ENCODE data around the gene FCHSD2.
"Not testable (repeated sequence)": the region's sequence is repeated elsewhere in the genome, so short reads cannot be mapped to it uniquely, and the experiment has no call there.

The FCHSD2 gene

DNA sequence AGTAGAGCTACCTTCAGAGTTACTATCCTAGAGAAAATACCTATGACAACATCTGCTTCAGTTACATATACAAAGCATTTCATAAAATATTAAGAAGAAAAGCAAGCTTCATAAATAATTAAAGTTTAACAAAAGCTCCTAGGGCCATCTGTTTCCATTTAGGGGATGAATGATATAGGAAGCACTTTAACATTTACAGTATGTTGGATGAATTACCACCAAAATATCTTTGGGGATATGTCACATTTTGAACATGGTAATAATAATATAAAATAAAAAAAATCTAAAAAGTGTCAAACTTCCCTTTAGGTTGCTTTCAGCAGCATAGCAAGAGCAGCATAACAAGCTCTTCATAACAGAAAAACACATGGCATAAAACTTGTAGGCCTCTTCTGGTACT is 223.3 kb downstream of the FCHSD2 start:
- no peak for DNase-seq

DNA sequence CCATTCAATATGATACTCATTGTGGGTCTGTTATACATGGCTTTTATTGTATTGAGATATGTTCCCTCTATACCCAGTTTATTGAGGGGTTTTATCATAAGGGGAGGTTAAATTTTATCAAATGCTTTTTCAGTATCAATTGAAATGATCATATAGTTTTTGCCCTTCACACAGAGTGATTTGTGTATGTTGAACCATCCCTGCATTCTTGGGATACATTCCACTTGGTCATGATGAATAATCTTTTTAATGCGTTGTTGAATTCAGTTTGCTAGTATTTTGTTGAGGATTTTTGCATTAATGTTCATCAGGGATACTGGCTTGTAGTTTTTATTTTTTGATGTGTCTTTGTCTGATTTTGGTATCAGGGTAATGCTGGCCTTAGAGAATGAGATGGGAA is 229.9 kb downstream of the FCHSD2 start:
- DNase-seq = no peak

DNA sequence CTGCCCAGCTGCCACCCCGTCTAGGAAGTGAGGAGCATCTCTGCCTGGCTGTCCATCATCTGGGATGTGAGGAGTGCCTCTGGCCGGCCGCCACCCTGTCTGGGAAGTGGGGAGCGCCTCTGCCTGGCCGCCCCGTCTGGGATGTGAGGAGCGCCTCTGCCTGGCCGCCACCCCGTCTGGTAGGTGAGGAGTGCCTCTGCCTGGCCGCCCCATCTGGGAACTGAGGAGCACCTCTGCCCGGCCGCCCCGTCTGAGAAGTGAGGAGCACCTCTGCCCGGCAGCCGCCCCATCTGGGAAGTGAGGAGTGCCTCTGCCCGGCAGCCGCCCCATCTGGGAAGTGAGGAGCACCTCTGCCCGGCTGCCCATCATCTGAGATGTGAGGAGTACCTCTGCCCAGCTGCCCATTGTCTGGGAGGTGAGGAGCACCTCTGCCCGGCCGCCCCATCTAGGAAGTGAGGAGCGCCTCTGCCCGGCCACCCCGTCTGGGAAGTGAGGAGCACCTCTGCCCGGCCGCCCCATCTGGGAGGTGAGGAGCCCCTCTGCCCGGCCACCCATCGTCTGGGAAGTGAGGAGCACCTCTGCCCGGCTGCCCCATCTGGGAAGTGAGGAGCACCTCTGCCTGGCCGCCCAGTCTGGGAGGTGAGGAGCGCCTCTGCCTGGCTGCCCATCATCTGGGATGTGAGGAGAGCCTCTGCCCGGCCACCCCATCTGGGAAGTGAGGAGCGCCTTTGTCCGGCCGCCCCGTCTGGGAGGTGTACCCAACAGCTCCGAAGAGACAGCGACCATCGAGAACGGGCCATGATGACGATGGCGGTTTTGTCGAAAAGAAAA is 232.3 kb downstream of the FCHSD2 start:
- not testable (repeated sequence) for DNase-seq

DNA sequence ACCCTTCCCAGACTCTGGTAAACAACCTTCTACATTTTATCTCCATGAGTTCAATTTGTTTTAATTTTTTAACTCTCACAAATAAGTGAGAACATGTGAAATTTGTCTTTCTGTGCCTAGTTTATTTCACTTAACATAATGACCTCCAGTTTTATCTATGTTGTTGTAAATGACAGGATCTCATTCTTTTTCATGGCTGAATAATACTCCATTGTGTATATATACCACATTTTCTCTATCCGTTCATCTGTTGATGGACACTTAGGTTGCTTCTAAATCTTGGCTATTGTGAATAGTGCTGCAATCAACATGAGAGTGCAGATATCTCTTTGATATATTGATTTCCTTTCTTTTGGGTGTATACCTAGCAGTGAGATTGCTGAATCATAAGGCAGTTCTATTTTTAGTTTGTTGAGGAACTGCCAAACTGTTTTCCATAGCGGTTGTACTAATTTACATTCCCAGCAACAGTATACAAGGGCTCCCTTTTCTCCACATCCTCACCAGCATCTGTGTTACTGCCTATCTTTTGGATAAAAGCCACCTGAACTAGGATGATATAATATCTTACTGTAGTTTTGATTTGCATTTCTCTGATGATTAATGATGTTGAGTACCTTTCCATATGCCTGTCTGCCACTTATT is 234.0 kb downstream of the FCHSD2 start:
- no peak for DNase-seq

DNA sequence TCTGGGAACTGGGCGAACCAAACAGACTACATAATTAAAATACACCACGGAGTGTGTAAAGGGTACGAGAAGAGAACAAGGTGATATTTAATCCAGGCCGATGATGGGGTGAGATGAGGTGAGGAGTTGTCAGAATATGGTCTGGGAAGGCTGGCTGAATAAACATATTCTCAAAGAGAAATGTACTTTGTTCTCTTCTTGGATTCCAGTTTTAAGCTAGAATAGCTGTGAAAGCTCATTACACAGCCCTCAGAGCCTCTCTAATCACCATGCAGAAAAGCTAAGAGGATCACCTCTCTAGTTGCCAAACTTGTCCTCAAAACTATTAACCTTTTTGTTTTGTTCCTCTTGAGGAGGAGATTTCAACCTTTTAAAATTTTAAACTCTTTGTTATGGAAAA is 238.1 kb downstream of the FCHSD2 start:
- no peak for DNase-seq

DNA sequence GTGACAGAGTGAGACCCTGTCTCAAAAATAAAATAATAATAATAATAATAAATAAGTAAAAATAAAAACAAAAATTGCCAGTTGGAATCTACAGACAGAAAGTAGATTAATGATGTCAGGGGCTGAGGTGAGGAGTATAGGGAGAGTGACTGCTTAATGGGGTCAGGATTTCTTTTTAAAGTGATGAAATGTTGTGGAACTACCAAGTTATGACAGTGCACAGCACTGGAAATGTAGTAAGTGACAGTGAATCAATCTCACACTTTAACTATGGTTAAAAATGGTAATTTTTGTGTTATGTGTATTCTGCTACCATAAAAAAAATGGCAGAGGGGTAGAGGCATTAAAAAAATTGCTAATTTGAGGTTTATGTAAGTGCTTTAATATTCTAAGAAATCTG is 240.7 kb downstream of the FCHSD2 start:
- DNase-seq = no peak

DNA sequence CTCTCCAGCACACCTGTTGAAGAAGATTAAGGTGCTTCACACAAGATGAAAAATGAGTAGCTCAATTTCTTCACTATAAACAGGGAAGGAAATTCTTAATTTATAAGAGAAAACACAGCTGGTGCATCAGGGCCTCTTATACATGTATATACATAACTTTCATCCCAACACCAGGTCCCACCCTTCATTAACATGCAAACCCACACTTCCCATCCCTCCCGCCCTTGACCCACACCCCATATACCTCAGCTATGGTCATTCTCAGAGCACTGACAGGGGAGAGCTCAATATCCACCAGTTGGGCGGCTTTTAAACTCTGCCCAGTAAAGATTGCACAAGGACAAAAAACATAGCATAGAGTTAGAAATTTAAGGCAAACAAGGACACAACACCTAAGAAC is 242.1 kb downstream of the FCHSD2 start:
- no peak for DNase-seq

DNA sequence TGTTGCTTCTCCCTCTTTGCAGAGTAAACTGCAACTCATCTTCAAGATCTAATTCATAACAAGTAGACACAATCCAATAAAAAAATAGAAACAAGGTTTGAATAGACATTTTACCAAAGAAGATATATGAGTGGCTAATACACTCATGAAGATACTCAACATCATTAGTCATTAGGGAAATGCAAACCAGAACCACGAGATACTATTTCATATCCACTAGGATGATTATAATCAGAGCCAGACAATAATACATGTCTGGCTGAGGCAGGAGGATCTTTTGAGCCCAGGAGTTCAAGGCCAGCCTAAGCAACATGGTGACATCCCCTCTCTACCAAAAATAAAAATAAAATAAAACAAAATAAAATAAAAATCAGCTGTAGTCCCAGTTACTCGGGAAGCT is 242.9 kb downstream of the FCHSD2 start:
- DNase-seq = no peak

DNA sequence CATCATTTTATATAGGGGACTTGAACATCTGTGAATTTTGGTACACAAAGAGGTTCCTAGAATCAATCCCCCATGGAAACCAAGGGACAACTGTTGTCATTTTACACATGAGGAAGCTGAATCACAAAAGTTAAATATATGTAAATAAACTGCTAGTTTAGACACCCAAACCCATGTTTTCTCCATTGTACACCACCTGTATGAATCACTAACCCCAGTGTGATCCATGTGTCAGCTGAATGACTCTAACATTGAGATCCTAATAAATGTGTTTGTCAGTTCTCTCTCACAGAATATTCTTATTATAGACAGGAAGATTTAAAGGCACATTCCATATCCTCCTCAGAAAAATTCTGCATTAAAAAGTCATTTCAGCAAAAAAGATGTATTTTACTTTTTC is 244.6 kb downstream of the FCHSD2 start:
- no peak for DNase-seq

DNA sequence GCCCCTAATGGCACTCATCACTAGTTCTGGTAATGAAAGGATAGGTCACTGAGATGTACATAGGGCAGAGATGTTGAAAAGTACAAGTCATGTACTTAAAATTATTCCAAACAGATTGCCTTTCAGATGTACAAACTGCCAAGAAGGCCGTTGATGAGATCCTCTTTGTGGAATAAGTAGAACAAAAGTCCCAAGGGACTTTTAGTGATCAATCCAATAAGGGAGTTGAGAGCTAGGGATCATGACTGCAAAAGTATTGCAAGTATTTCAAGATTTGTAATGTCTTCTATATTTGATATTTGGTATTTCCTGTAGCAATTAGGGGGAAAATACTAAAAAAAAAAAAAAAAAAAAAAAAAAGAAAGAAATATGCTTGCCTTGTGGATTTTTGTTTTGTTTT is 245.7 kb downstream of the FCHSD2 start:
- no peak for DNase-seq

DNA sequence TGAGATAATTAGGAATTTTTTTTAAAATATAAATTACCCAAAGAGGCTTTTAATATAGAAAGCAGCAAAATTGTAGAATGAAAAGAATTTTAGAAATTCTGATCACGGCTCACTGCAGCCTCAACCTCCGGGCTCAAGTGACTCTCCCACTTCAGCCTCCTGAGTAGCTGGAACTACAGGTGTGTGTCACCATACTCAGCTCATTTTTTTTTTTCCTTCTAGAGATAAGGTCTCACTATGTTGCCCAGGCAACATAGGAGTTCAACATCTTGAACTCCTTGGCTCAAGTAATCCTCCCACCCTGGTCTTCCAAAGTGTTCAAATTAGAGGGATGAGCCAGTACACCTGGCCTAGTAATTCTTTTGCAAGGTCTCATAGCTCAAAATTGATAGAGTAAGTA is 251.2 kb downstream of the FCHSD2 start:
- DNase-seq = no peak

DNA sequence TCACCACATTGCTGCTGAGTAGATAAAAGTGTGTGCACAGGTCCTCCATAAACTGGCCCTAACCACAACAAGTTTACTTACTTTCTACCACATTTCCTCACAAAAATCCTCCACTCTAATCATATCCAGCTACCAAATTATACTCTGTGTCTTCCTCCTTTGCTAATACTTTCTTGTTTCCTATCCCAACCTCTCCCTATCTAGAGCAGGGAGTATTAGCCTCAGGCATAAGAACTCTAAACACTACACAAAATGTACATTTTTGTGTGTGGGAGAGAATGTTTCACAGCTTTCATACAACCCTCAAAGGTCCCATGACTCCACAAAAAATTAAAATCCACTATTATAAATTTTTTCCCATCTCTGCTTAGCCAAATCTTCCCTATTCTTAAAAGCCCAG is 255.5 kb downstream of the FCHSD2 start:
- no peak for DNase-seq

DNA sequence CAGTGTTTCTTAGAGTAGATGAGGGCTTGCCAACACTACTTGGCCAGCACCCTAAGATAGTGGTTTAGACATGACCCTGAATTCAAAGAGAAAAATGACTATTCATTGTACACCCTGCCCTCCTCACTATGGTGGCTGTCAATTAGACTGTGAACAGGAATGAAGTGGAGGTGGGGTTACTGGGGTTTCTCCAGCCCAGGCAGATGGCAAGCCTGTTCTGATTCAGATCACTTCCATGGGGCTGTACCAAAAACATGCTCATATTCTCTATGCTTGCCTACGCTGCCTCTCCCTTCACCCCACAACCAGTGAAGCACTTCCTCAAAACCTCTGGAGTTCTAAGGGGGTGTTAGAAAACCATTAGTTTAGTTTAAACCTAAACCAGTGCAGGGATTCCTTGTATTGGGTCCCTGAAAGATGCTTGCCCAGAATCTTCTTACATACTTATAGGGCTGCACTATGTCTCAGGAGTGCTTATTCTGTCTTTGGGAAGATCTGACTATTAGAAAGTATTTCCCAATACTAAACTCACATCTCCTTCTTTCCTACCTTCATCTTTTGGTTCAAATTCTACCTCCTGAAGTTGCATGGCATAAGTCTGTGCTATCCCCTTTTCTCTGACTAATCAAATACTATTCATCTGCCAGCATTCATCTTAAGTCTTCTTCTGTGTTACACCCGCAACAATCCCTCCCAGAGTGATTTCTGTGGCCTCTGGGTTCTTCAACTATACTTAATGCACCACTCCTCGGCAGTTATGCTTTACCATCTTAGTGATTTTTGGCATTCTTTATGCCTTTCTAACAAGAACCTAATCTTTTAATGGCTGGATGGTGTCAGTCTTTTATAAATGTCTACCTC is 256.1 kb downstream of the FCHSD2 start:
- DNase-seq = no peak

DNA sequence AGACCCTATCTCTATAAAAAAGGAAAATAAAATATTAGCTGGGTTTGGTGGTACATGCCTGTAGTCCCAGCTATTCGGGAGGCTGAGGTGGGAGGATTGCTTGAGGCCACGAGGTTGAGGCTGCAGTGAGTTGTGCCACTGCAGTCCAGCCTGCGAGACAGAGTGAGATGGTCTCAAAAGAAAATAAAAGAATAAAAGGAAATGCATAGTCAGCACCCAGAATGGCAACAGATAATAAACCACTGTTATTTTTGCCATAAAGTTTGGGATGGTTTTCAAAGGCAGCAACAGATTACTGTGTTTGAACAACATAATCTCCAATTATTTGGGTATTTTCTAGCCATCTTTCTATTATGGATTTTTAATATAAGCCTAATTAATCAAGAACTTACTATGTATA is 266.0 kb downstream of the FCHSD2 start:
- DNase-seq = no peak

DNA sequence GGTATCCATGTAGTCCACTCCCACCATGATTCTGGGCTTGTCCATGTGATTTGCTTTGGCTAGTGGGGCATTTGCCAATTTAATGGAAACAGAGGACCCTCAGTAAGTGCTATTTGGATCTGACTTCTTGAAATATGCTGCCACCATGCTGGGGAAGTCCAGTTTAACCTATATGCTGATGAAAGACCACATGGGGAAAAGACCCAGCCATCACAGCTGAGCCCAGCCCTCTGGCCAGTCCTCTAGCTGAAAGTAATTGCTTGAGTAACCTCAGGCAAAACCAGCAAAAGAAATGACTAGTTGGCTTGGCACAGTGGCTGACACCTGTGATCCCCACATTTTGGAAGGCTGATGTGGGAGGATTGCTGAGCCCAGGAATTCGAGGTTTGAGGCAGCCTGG is 266.4 kb downstream of the FCHSD2 start:
- DNase-seq = no peak

DNA sequence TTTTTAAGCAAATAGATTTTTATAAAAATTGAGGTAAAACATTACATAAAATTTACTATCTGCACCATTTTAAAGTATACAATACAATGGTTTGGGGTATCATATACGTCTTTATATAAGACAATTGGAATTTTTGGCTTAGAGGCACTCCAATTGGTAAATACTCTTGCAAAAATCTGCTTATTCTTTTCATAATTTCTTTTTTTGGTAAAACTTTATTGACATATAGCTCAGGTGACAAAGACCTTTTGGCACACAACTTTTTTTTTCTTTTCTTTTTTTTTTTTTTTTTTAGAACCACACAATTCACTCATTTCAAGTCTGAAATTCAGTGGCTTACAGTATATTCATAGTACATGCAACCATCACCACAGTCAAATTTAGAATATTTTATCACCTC is 270.1 kb downstream of the FCHSD2 start:
- DNase-seq = no peak

DNA sequence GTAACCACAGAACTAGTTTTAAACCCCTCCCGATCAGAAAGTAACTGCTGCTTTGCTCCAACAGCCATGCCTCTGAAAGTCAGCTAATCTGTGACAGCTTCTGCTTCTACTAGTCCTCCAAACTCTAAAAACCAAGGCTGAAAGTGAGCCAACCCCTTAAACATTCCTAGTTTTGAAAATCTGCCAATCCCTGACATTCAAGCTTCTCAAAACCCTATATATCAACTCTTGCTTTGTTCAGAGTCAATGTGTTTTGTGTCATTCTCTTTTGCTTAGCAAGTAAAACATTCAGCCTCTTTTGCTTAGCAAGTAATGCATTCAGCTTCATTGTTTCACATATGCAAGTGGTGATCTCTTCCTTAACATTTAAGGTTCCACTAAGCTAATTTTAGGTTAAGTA is 271.0 kb downstream of the FCHSD2 start:
- DNase-seq = no peak

DNA sequence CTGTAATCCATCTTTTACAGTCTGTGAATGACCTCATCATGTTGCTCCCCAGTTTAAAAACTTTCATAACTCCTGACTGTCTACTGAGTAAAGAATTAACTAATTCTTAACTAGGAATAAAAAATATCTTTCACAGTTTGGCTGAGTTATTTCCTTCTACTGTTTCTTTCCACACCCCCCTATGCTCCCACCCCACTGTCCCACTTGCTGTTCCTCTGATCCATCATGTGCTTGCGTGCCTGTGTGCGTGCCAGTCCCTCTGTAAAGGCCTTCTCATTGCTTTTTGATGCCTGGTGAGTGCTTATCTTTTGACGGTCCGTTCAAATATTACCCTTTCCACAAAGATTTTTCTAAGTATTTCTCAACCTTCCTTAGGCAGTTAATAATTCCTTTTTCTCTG is 272.3 kb downstream of the FCHSD2 start:
- no peak for DNase-seq

DNA sequence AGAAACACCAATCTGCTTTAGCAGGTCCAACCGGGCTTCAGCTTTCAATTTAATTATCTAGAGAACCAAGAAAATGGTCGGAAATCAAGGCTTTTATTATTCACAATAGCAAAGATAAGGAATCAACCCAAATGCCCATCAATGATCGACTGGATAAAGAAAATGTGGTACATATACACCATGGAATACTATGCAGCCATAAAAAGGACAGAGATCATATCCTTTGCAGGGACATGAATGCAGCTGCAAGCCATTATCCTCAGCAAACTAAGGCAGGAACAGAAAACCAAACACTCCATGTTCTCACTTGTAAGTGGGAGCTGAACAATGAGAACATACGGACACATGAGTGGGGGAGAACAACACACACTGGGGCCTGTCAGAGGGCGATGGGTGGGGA is 274.1 kb downstream of the FCHSD2 start:
- no peak for DNase-seq

DNA sequence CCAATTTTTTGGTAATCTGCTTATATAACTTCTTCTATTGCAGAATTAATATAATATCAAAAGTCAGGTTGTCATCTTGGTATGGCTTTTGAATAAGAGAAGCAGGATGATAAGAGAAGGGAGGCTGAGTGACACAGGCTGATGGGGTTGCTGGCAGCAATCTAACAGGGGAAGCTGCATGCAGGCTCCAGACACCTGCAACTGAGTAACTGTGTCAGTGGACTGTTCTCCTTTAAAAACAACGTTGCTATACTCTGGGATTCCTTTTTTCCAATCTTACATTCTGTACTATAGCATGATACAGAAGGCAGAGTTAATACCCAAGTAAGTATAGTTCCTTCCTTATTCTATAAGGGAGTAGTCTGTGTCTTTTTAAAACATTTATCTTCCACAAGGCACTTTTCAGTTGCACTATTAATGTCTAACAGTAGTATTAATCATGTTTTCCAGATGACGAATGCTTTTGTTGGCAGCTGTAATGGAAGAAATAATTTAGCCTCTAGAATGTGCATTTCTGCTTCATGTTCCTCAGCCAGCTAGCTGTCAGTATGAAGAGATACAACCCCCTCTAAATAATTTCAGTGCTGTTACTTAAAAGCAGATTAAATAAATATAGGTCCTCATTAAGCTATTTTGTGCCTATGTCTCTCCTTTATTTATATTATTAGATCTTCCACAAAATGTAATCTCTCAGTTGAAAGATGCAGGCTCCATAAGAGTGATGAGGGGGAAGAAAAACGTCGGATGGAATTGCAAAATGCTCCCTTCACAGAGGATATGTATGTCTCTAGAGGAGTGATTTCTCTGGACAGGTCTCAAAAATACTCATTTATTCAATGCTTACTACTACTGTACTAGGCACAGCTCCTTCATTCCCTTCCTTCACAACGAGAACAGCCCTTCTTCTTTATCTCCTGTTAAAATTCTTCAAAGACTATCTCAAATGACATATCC is 277.1 kb downstream of the FCHSD2 start:
- DNase-seq = no peak

DNA sequence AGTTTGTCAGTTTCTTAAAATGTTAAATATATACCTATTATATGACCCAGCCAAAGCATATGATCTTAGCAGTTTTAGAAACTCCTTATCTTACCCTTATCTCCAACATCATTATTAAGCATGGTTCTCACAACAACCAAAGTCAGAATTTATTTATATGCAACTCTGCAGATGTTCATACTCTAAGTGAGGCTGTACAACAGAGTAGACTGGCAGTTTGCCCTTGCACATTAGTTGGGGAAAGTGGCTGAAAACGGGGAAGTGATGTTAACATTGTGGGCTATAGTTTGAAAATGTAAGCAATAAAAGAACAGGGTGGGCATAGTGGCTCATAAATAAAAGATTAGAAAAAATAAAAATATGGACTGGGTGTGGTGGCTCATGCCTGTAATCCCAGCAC is 278.2 kb downstream of the FCHSD2 start:
- DNase-seq = no peak

DNA sequence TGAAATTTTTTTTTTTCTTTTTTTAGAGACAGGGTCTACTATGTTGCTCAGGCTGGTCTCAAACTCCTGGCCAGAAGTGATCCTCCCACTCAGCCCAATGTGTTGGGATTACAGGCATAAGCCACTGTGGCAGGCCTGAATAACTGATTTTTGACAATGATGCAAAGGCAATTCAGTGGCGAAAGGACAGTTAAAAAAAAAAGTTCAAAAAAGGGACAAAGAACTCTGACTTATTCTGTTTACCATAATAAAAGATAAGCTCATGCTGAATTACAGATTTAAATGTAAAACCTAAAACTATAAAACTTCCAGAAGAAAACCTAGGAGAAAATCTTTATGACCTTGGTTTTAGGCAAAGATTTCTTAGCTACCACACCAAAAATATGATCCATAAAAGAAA is 279.0 kb downstream of the FCHSD2 start:
- DNase-seq = no peak

DNA sequence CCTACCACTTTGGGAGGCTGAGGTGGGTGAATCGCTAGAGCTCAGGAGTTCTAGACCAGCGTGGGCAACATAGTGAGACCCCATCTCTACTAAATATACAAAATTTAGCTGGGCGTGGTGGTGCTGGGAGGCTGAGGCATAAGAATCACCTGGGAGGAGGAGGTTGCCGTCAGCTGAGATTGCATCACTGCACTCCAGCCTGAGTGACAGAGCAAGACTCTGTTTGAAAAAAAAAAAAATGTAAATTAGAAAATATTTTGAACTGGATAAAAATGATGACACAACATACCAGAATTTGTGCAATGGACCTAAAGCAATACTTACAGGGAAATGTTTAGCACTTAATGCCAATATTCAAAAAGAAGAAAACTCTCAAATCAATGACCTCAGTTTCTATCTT is 281.5 kb downstream of the FCHSD2 start:
- DNase-seq = no peak

Data from NCI-H187 treated with DMSO at 0.1 percent for 48 hours (cell line).